HG02588 (cell line): ENCODE results near the gene IQCH.
"Not testable (repeated sequence)": the region's sequence is repeated elsewhere in the genome, so short reads cannot be mapped to it uniquely, and the experiment has no call there.

ENCODE experiments used
- ATAC-seq: cut with Tn5 transposase; IDR thresholded peaks from one replicate; pipeline ENCODE4 v1.9.1; 2021; ENCODE audit warnings: mild to moderate bottlenecking, moderate library complexity; ENCODE audit not compliant: unreplicated experiment

IQCH gene

GRCh38 chr15:67349634-67350033, 95.0 kb downstream of the IQCH start:
- no peak for ATAC-seq

- no peak for ATAC-seq
These were observed 95.5 kb downstream of the IQCH start for GRCh38 chr15:67350042-67350441.

- ATAC-seq, result no peak
These were observed 103.8 kb downstream of the IQCH start for GRCh38 chr15:67358391-67358790.

DNA sequence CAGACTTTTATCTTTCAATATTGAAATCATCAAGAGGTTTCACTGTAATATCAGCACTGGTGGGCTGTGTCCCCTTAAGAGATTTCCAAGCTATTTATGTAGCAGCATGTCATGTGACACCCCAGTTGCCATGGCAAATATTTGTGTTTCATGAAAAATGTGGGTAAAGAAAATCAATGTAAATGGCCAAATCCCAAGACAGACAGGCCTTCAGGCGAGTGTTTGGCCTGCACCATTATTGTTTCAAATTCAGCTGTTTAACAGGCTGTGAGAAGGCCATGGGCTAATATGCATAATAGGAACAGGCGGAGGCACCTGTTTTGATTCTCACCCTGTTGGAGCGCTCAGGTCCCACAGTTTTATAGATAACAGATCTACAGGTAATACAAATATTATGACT, 104.2 kb downstream of the IQCH start:
- ATAC-seq, result no peak

GRCh38 chr15:67359431-67360079, 105.0 kb downstream of the IQCH start:
- ATAC-seq, result no peak

- ATAC-seq, result no peak
These were observed 106.5 kb downstream of the IQCH start for GRCh38 chr15:67361100-67361499.

GRCh38 chr15:67363712-67364111, 109.1 kb downstream of the IQCH start:
- not testable (repeated sequence) for ATAC-seq

- no peak for ATAC-seq
These were observed 111.4 kb downstream of the IQCH start for GRCh38 chr15:67365994-67366393.

DNA sequence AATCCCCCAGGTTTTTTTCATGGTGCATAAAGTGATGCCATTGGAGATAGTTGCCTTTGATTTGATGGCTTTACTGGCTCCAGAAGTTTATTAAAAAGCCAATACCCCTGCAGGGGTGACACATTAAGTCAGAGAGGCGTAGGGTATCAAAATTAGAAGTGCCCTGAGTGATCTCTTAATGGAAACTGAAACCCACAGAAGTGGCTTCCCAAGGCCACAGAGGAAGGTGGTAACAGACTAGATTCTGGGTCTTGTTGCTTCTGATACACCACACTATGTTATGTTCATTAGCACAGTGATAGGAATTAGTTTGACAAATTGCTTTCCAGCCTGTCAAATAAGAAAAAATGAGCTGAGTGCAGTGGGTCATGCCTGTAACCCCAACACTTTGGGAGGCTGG, 112.3 kb downstream of the IQCH start:
- no peak for ATAC-seq

DNA sequence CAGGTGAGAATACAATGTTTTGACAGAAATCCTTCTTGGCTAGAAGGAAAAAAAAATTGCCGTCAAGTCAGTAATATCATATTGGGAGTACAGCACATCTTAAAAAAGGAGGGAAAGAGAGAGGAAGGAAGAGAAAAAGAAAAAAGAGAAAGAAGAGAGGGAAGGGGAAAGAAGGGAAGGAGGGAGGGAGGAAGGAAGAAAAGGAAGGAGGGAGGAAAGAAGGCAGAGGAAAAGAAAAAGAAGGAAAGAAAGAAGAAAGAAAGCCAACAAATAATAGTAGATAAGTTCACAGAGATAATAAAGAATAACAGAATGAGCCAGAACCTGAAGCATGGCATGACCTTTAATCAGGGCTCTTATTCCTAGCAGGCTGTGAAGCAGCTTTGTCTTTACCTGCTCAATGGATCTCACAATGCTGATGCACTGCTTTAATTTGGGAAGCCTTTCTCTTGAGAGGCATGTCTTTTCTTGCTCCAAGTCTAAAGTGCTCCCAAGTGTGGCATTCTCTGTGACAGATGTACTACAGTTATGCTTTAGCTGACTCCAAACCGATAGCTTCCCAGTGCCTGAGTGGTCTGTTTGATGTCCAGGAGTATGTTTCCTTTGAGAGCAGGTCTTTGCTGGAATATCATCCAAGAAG, 114.9 kb downstream of the IQCH start:
- no peak for ATAC-seq

- no peak for ATAC-seq
These were observed 115.8 kb downstream of the IQCH start for GRCh38 chr15:67370206-67370954.

GRCh38 chr15:67372543-67372942, 118.0 kb downstream of the IQCH start:
- ATAC-seq, result no peak

DNA sequence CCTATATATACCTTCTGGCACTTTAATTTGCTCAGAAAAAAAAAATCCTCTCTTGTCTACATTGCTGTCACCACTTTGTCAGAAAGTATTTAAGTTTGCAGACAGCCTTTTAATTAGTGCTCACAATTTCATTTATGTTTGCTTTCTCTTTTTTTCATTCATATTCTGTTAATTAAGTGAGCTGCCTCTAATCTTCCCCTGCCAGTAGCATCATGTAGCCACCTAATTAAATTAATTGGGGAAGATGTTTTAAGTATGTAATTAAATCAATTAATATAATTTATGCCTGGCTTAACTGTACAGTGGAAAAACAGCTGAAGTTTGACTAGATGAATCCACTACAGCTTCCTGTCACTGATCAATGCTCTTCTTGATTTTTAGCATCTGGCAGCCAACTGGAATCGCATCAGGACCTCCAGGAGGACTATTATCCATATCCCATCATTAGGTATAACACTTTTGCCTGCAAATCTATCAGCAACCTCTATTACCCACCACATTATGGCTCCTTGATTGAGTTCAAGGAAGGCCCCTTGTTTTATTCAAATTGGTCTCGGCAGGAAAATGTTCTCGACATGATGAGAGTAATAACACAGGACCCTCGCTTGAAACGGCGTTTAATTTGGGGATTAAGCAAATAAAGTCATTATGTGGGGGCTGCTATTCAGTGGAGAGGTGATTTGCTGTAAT, 118.5 kb downstream of the IQCH start:
- no peak for ATAC-seq

DNA sequence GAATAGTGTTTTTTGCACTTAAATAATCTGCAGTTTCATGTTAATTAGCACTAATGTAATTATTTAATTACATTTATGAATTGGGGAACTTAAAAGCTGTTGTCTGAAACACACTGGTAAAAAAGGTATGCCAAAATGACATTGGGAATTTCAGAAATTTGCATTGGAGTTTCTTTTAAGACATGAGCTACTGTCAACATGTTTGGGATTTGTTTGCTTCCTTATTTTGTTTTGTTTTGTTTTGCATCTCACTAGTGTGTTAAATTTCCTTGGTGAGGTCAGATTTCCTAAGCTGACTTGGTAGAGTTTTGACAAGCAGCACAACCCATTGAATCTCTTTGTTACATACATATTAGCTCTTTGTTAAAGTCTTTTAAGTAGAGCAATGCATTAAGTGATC, 119.4 kb downstream of the IQCH start:
- no peak for ATAC-seq

DNA sequence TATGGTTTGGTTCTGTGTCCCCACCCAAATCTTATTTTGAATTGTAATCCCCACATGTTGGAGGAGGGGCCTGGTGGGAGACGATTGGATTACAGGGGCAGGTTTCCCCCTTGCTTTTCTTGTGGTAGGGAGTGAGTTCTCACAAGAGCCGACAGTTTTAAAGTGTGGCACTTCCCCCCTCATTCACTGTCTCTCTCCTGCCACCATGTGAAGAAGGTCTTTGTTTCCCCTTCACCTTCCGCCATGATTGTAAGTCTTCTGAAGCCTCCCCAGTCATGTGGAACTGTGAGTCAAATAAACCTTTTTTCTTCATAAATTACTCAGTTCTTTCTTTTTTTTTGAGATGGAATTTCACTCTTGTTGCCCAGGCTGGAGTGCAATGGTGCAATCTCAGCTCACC, 124.9 kb downstream of the IQCH start:
- no peak for ATAC-seq

DNA sequence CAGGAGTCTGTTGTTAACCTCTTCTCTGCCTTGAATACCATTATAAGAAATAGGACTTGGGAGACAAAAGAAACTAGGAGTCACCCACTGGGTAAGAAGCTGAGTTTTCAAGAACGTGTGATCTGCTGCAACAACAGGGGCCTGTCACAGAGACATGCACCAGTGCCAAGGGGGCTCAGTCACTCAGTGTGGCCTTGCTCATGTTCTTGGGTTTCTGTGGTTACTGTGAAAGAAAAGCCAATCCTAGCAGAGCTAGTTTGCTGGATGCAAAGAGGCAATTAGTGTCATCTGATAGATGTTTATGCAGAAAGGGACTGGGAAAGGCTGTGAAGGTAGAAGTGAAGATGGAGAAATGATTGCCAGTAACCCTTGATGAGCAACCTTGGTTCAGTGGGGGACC, 126.3 kb downstream of the IQCH start:
- no peak for ATAC-seq

DNA sequence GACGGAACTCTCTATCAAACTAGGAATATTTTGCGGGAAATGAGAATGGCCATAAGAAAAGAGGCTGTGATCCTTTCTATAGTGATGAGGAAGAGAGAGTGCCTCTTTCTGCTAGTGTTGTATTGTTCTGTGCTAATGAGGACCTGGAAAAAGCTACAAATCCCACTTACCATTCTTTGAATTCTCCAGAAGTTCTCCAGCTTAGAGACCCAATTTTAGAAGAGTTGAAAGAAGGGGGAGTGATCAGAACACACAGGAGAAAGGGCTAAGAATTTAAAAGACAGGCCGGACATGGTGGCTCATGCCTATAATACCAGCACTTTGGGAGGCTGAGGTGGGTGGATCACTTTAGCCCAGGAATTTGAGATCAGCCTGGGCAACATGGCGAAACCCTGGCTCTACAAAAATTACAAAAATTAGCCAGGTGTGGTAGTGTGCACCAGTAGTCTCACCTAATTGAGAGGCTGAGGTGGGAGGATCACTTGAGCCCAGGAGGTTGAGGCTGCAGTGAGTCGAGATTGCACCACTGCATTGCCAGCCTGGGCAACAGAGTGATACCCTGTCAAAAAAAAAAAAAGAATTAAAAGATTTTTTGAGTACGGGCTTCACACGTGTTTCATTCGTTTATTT, 126.9 kb downstream of the IQCH start:
- no peak for ATAC-seq

DNA sequence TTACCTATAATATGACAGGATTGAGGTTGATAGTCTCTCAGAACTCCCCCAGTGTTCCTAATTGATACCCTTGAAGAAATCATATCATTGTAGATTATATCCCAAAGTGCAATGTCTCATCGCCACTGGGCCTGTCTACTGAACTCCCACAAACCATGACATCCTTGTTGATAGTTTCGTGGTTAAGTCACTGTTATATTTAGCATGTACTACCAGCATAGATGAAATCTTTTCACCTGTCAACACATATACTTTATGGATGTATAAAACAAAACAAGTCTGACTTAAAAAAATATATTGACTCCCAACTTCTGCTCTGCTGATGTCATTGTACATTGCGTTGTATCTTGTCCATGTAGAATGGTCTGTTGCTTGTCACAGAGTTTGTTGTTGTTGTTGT, 128.1 kb downstream of the IQCH start:
- no peak for ATAC-seq

DNA sequence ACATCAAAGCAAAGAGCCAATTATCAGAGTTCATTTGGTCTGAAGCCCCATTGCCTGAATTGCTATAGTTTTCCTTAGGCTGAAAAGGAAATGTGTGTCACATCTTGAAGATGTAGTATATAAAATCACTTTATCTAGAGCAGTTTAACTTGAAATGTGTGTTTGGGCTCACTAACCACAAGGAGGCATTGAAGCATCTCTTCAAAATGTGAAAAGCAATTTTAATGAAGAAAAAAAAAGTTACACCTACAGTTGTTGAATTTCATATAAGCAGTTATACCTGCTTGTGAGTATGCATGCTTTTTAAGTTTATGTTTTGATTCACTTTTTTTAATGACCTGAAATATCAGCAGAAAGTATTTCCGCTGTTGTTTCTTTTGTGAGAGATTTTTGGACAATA, 129.3 kb downstream of the IQCH start:
- ATAC-seq, result no peak

GRCh38 chr15:67384761-67385160, 130.2 kb downstream of the IQCH start:
- ATAC-seq, result no peak

DNA sequence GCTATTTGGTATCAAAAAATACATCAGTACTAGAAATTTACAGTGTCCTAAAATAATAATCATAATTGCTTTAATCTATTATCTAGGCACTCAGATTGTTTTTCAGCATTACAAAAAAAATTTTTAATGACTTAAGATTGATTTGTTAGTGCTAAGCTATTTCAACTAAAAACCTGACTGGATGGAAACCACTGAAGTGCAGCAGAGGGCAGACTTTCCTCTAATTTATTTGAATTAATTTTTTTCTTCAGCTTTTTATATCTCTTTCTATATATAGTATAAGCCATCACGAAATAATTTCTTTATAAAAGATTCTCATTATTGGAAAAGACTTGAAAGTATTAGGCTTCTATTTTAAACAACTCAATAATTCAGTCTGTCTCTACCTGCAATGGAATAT, 131.4 kb downstream of the IQCH start:
- no peak for ATAC-seq
